ENCODE measurements around the gene MITF.

The MITF gene

DNA sequence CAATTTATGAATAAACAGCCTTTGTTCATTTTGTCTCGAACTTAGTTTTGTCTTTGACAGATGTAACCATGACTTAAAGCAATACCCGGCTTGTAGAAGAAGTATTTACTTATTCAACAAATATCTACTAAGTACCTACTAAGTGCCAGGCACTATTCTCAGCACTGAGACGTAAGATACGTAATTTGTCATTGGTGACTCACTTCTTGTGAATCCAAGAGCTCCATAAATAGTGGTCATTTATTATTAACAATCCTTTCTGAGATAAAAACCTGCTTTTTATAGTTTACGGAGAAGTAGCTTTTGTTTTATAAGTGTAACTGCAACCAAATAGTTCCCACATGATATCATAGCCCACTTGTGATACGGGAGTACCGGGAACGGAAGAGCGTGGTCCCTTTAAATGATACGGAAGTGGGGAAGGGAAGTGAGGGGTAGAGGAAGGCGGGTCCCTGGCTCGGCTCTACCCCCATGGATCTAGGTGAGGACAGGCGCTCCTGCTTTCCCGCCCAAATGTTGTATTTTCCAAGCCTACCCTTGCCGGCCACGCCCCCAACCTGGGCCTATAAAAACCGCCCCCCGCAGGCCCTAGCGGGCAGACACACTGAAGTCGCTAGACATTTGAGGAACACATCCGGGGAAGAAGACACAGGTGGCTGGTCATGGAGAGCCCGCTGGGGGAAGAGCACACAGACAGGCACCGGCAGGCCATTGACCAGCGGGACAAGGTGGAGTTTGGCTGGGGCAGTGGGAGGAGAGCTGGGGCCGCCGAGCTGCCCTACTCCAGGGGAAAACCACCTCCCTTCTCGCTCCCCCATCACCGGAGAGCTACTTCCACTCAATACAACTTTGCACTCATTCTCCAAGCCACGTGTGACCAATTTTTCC, 260.1 kb downstream of the MITF start, which contains the start of gene SAMMSON:
Gene SAMMSON, plus strand, starts transcription at position 594 of the 888 bp plus-strand sequence.
- TF ChIP-seq CTCF (conservative IDR thresholded peaks at IDR 0.05; ENCODE audit: low read depth): no peak
- DNase-seq (ENCODE audit: low spot score): no peak
- ChIA-PET POLR2A (ENCODE audit: low non-redundant PET) (no interaction called here), CTCF (no interaction called here)
- H3K27ac ChIP-seq: no peak within 1 kb of the TSS

GRCh38 chr3:70000028-70000410, 260.8 kb downstream of the MITF start:
- ChIA-PET CTCF (no interaction called here), POLR2A (ENCODE audit: low non-redundant PET) (no interaction called here)
- TF ChIP-seq CTCF (conservative IDR thresholded peaks at IDR 0.05; ENCODE audit: low read depth): no peak
- DNase-seq (ENCODE audit: low spot score): no peak
- H3K27ac ChIP-seq: no peak overlapping the region

GRCh38 chr3:70000563-70001081, 261.4 kb downstream of the MITF start:
- no peak for DNase-seq (ENCODE audit: low spot score)
- TF ChIP-seq CTCF (conservative IDR thresholded peaks at IDR 0.05; ENCODE audit: low read depth): no peak
- H3K27ac ChIP-seq: no peak overlapping the region
- ChIA-PET CTCF (no interaction called here), POLR2A (ENCODE audit: low non-redundant PET) (no interaction called here)

GRCh38 chr3:70003119-70003518, 263.9 kb downstream of the MITF start:
- DNase-seq (ENCODE audit: low spot score): no peak
- ChIA-PET POLR2A (ENCODE audit: low non-redundant PET) (no interaction called here), CTCF (no interaction called here)
- H3K27ac ChIP-seq: no peak overlapping the region
- no peak for TF ChIP-seq CTCF (conservative IDR thresholded peaks at IDR 0.05; ENCODE audit: low read depth)

GRCh38 chr3:70006089-70006488, 266.8 kb downstream of the MITF start:
- ChIA-PET CTCF (no interaction called here), POLR2A (ENCODE audit: low non-redundant PET) (no interaction called here)
- no peak for DNase-seq (ENCODE audit: low spot score)
- no peak for TF ChIP-seq CTCF (conservative IDR thresholded peaks at IDR 0.05; ENCODE audit: low read depth)
- H3K27ac ChIP-seq: no peak overlapping the region

- CTCF ChIA-PET: no interaction called here
- no peak overlapping the region for H3K27ac ChIP-seq
- POLR2A ChIA-PET (ENCODE audit: low non-redundant PET): no interaction called here
- no peak for TF ChIP-seq CTCF (conservative IDR thresholded peaks at IDR 0.05; ENCODE audit: low read depth)
- DNase-seq (ENCODE audit: low spot score): no peak
These were observed 271.1 kb downstream of the MITF start for GRCh38 chr3:70010346-70010745.

All from RWPE1 (cell line).